Measurements from ENCODE around the gene N4BP2L1.
A peak's percentile ranks its signal among the peaks of the same experiment; 100 is the strongest.

N4BP2L1 gene

GRCh38 chr13:32384702-32385101, 43.2 kb downstream of the N4BP2L1 start:
- DNase-seq (ENCODE audit: low read depth), result peak; percentile 25
- no peak overlapping the region for H3K4me3 ChIP-seq (ENCODE audit: low read depth, low read length)
- TF ChIP-seq MYC (IDR thresholded peaks at IDR 0.05; ENCODE audit: low read depth, low read length), result no peak
- no peak for TF ChIP-seq CTCF (IDR thresholded peaks at IDR 0.05; ENCODE audit: low read depth, low read length)
- TF ChIP-seq POLR2A (IDR thresholded peaks at IDR 0.05; ENCODE audit: extremely low read depth, insufficient read length), result no peak
- TF ChIP-seq MAX (IDR thresholded peaks at IDR 0.05; ENCODE audit: low read depth, low read length), result no peak

- H3K4me3 ChIP-seq (ENCODE audit: low read depth, low read length), result no peak overlapping the region
- no peak for TF ChIP-seq MAX (IDR thresholded peaks at IDR 0.05; ENCODE audit: low read depth, low read length)
- TF ChIP-seq MYC (IDR thresholded peaks at IDR 0.05; ENCODE audit: low read depth, low read length), result no peak
- no peak for TF ChIP-seq POLR2A (IDR thresholded peaks at IDR 0.05; ENCODE audit: extremely low read depth, insufficient read length)
- no peak for TF ChIP-seq CTCF (IDR thresholded peaks at IDR 0.05; ENCODE audit: low read depth, low read length)
- DNase-seq (ENCODE audit: low read depth), result no peak
Observed at GRCh38 chr13:32383836-32384618, 43.9 kb downstream of the N4BP2L1 start.

- peak; percentile 44 for DNase-seq (ENCODE audit: low read depth)
- no peak for TF ChIP-seq POLR2A (IDR thresholded peaks at IDR 0.05; ENCODE audit: extremely low read depth, insufficient read length)
- TF ChIP-seq CTCF (IDR thresholded peaks at IDR 0.05; ENCODE audit: low read depth, low read length), result peak; percentile 47
Observed at GRCh38 chr13:32381539-32381938, 46.4 kb downstream of the N4BP2L1 start.

GRCh38 chr13:32378012-32378411, 49.9 kb downstream of the N4BP2L1 start:
- H3K4me3 ChIP-seq (ENCODE audit: low read depth, low read length), result no peak overlapping the region
- DNase-seq (ENCODE audit: low read depth), result no peak
- TF ChIP-seq MAX (IDR thresholded peaks at IDR 0.05; ENCODE audit: low read depth, low read length), result no peak
- no peak for TF ChIP-seq MYC (IDR thresholded peaks at IDR 0.05; ENCODE audit: low read depth, low read length)
- no peak for TF ChIP-seq POLR2A (IDR thresholded peaks at IDR 0.05; ENCODE audit: extremely low read depth, insufficient read length)
- TF ChIP-seq CTCF (IDR thresholded peaks at IDR 0.05; ENCODE audit: low read depth, low read length), result no peak

More at GRCh38 chr13:32381539-32381938, 46.4 kb downstream of the N4BP2L1 start:
- no peak overlapping the region for H3K4me3 ChIP-seq (ENCODE audit: low read depth, low read length)

GRCh38 chr13:32376642-32377415, 51.1 kb downstream of the N4BP2L1 start:
- H3K4me3 ChIP-seq (ENCODE audit: low read depth, low read length), result no peak overlapping the region
- TF ChIP-seq MYC (IDR thresholded peaks at IDR 0.05; ENCODE audit: low read depth, low read length) (no peak), MAX (IDR thresholded peaks at IDR 0.05; ENCODE audit: low read depth, low read length) (no peak), CTCF (IDR thresholded peaks at IDR 0.05; ENCODE audit: low read depth, low read length) (no peak), POLR2A (IDR thresholded peaks at IDR 0.05; ENCODE audit: extremely low read depth, insufficient read length) (no peak)
- no peak for DNase-seq (ENCODE audit: low read depth)
